Activated CD8-positive, alpha-beta memory T cell treated with anti-CD3 and anti-CD28 coated beads, Interleukin-2, amount 50 U/mL, for 24 hours (primary cell): ENCODE results near the gene PSMB5.

Source experiments
- DNase-seq: peaks from one replicate; pipeline ENCODE4 v3.0.0-alpha.2; 2020; ENCODE audit errors: extremely low read depth

Gene PSMB5

GRCh38 chr14:22987291-22987690, 47.4 kb downstream of the PSMB5 start:
- no peak for DNase-seq

GRCh38 chr14:22986508-22987054, 48.1 kb downstream of the PSMB5 start:
- DNase-seq, result peak; percentile 76

- no peak for DNase-seq
Observed at GRCh38 chr14:22985894-22986507, 48.7 kb downstream of the PSMB5 start.

- DNase-seq, result no peak
Observed at GRCh38 chr14:22984959-22985658, 49.6 kb downstream of the PSMB5 start.

- DNase-seq, result peak; percentile 53
Observed at GRCh38 chr14:22982477-22983245, 52.0 kb downstream of the PSMB5 start, which contains the start of gene AJUBA. AJUBA (minus strand) TSS chr14:22982551; CDS start chr14:22982266, 285 bp downstream.

GRCh38 chr14:22981876-22982476, 52.7 kb downstream of the PSMB5 start:
- DNase-seq, result no peak

GRCh38 chr14:22981090-22981875, 53.4 kb downstream of the PSMB5 start:
- no peak for DNase-seq

GRCh38 chr14:22980672-22981089, 54.0 kb downstream of the PSMB5 start:
- no peak for DNase-seq

GRCh38 chr14:22979748-22980392, 54.8 kb downstream of the PSMB5 start:
- DNase-seq, result no peak

GRCh38 chr14:22978981-22979671, 55.6 kb downstream of the PSMB5 start:
- DNase-seq, result no peak

- DNase-seq, result no peak
Observed at GRCh38 chr14:22978487-22978837, 56.2 kb downstream of the PSMB5 start.

GRCh38 chr14:22977684-22978486, 56.8 kb downstream of the PSMB5 start:
- DNase-seq, result no peak

GRCh38 chr14:22977434-22977683, 57.3 kb downstream of the PSMB5 start:
- DNase-seq, result no peak

GRCh38 chr14:22976620-22977433, 57.9 kb downstream of the PSMB5 start:
- DNase-seq, result no peak
